ENCODE results near the gene RPH3AL. TPM values are rescaled to one million over a fixed set of nuclear protein-coding genes. Genes with fewer than 3 reads are reported as not detected.
"Not testable (repeated sequence)": the region's sequence is repeated elsewhere in the genome, so short reads cannot be mapped to it uniquely, and the experiment has no call there.

RPH3AL gene
- polyA plus RNA-seq, 4 donors, result 12.0 to 30.3 (median 25.6) TPM

- DNase-seq (ENCODE audit: low read depth in 4 of 4, low spot score in 2 of 4), result no peak
Measured at GRCh38 chr17:322006-322780, 30.4 kb downstream of the RPH3AL start.

- DNase-seq (ENCODE audit: low read depth in 4 of 4, low spot score in 2 of 4), result no peak
Measured at GRCh38 chr17:321386-321941, 31.1 kb downstream of the RPH3AL start.

GRCh38 chr17:320809-321385, 31.7 kb downstream of the RPH3AL start:
- no peak for DNase-seq (ENCODE audit: low read depth in 4 of 4, low spot score in 2 of 4)

- DNase-seq (ENCODE audit: low read depth in 4 of 4, low spot score in 2 of 4), result no peak
Measured at GRCh38 chr17:320139-320538, 32.5 kb downstream of the RPH3AL start.

- DNase-seq (ENCODE audit: low read depth in 4 of 4, low spot score in 2 of 4), result no peak
Measured at GRCh38 chr17:319266-319665, 33.3 kb downstream of the RPH3AL start.

GRCh38 chr17:317070-317469, 35.5 kb downstream of the RPH3AL start:
- DNase-seq (ENCODE audit: low read depth in 4 of 4, low spot score in 2 of 4), result not testable (repeated sequence)

GRCh38 chr17:315399-315798, 37.2 kb downstream of the RPH3AL start:
- DNase-seq (ENCODE audit: low read depth in 4 of 4, low spot score in 2 of 4), result not testable (repeated sequence)

- not testable (repeated sequence) for DNase-seq (ENCODE audit: low read depth in 4 of 4, low spot score in 2 of 4)
Measured at GRCh38 chr17:314614-314944, 38.0 kb downstream of the RPH3AL start.

- no peak for DNase-seq (ENCODE audit: low read depth in 4 of 4, low spot score in 2 of 4)
Measured at GRCh38 chr17:313911-314613, 38.5 kb downstream of the RPH3AL start.

GRCh38 chr17:313231-313630, 39.4 kb downstream of the RPH3AL start:
- DNase-seq (ENCODE audit: low read depth in 4 of 4, low spot score in 2 of 4), result no peak

GRCh38 chr17:312476-313148, 40.0 kb downstream of the RPH3AL start:
- DNase-seq (ENCODE audit: low read depth in 4 of 4, low spot score in 2 of 4), result no peak

- no peak for DNase-seq (ENCODE audit: low read depth in 4 of 4, low spot score in 2 of 4)
Measured at GRCh38 chr17:311119-311782, 41.4 kb downstream of the RPH3AL start.

- no peak for DNase-seq (ENCODE audit: low read depth in 4 of 4, low spot score in 2 of 4)
Measured at GRCh38 chr17:310111-311010, 42.2 kb downstream of the RPH3AL start.

- DNase-seq (ENCODE audit: low read depth in 4 of 4, low spot score in 2 of 4), result no peak
Measured at GRCh38 chr17:309361-309888, 43.2 kb downstream of the RPH3AL start.

- DNase-seq (ENCODE audit: low read depth in 4 of 4, low spot score in 2 of 4), result no peak
Measured at GRCh38 chr17:307741-308507, 44.7 kb downstream of the RPH3AL start.

- DNase-seq (ENCODE audit: low read depth in 4 of 4, low spot score in 2 of 4), result no peak
Measured at GRCh38 chr17:307295-307691, 45.3 kb downstream of the RPH3AL start.

GRCh38 chr17:306536-307294, 45.9 kb downstream of the RPH3AL start:
- no peak for DNase-seq (ENCODE audit: low read depth in 4 of 4, low spot score in 2 of 4)

GRCh38 chr17:306116-306515, 46.5 kb downstream of the RPH3AL start:
- DNase-seq (ENCODE audit: low read depth in 4 of 4, low spot score in 2 of 4), result no peak

Measured in left renal cortex interstitium (tissue), 4 donors.